ENCODE data around the gene FBLN2.
"Not testable (repeated sequence)": the region's sequence is repeated elsewhere in the genome, so short reads cannot be mapped to it uniquely, and the experiment has no call there.

FBLN2 gene

GRCh38 chr3:13549623-13550422 is 898 bp downstream of the FBLN2 start:
- no peak for DNase-seq (ENCODE audit: low read depth in 2 of 2)

GRCh38 chr3:13550423-13550690 is 1.4 kb downstream of the FBLN2 start:
- DNase-seq (ENCODE audit: low read depth in 2 of 2): no peak

DNA sequence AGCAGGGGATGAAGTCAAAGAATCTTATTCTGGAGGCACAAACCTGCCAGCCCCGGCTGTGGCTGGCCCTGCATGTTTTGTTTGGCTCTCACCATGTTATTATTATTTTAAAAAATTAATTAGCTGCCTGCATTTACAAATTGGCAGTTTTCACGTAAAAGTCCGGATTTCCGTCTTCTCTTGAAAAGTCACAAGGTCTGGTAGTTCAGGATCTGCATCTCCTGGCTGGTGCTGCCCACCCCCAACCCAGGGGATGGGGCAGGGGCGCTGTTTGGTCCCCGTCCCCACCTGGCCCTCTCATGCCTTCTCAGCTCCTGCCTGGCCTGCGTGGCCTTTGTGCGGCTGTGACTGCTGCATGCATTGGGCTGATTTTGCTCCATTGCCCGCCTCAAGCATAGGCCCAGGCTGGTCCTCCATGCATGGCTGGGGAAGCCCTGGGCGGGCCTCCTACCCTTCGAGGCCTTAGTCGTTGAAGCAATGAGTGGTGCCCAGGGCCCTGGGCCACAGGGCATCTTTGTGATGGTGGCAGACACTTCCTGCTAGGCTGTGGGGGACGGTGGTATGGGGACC is 2.0 kb downstream of the FBLN2 start:
- no peak for DNase-seq (ENCODE audit: low read depth in 2 of 2)

- no peak for DNase-seq (ENCODE audit: low read depth in 2 of 2)
Measured at GRCh38 chr3:13552857-13553652, 4.1 kb downstream of the FBLN2 start.

DNA sequence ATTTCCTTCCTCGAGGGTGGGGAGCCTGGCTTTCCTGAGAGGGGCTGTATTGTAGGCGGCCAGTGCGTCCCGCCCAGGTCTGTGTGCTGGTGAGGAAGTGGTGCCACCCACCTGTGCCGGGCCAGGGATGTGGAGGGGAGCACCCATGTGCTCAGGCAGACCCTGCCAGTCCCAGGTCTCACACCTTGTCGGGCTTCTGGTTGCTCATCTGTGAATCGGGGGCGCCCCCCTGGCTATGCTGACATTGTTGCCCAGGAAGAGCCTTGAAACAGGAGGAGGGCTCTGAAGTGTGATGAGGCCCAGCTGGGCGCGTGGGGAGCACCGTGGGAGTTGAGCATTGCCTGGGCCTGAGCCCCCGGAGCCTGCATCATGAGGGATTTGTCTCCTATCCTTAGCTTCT is 4.8 kb downstream of the FBLN2 start:
- DNase-seq (ENCODE audit: low read depth in 2 of 2): no peak

- DNase-seq (ENCODE audit: low read depth in 2 of 2): no peak
Measured at GRCh38 chr3:13555753-13556152, 6.8 kb downstream of the FBLN2 start.

DNA sequence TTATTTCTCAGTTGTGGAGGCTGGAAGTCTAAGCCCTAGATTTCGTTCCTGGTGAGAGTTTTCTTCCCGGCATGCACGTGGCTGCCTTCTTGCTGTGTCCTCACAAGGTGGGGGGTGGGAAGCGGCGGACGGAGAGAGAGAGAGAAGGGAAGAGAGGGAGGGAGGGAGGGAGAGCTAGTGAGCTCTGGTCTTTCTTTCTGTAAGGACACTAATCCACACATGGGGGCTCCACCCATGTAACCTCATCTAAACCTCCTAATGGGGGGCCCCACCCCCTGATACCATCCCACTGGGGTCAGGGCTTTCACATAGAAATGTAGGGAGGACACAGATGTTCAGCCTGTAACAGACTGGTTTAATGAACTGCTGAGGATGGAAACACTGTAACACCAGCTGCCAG is 7.3 kb downstream of the FBLN2 start:
- no peak for DNase-seq (ENCODE audit: low read depth in 2 of 2)

- no peak for DNase-seq (ENCODE audit: low read depth in 2 of 2)
Measured at GRCh38 chr3:13556917-13557316, 8.0 kb downstream of the FBLN2 start.

DNA sequence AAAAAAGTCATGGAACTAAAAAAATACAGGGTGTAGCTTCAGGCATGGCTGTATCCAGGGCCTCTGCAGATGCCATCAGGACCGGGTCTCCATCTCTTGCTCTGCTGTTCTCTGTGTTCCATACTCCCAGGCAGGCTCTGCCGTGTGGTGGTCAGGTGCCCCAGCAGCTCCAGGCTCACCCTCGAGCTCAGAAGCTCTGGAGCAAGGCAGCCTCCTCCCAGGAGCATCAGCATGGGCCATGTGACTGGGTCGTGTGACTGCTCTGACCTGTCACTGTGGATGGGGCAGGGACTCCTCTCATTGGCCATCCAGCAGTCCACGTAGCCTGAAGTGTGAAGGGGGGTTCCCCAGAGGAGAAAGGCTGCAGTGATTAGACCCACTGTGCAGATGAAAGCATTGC is 8.5 kb downstream of the FBLN2 start:
- DNase-seq (ENCODE audit: low read depth in 2 of 2): no peak

DNA sequence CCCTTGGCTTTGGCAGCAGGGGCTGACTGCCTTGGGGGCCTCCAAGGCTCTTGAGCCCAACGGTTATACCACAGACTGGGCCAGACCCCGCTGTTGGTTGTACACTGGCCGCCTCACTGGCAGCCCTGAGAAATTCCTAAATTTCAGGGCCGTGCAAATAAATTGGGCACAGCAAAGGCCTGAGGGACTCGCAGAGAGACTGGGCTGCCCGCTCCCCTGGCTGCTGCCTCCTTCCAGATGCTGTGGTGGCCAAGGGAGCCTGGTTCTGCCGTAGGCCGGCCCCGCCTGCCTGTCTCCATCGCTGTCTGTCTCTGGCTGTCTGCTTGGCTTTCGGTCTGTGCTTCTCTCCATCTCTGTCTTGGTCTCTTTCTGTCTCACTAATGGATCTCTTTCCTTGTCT is 9.0 kb downstream of the FBLN2 start:
- no peak for DNase-seq (ENCODE audit: low read depth in 2 of 2)

DNA sequence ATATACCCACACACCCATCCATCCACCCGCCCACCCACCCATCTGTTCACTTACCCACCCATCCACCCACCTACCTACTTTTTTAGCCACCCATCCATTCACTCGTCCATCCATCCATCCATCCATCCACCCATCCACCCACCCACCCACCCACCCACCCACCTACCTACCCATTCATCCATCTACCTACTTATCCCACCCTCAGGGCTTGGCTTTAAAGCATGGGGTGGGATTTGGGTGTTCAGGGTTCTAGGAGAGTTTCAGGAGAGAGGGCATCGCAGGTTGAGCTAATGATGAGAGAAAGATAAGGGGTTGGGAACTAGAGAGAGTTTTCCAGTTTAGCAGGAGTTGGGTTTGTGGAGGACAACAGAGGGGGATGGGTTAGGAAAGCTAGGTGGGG is 9.7 kb downstream of the FBLN2 start:
- no peak for DNase-seq (ENCODE audit: low read depth in 2 of 2)

- DNase-seq (ENCODE audit: low read depth in 2 of 2): no peak
Measured at GRCh38 chr3:13559764-13560525, 11.0 kb downstream of the FBLN2 start.

DNA sequence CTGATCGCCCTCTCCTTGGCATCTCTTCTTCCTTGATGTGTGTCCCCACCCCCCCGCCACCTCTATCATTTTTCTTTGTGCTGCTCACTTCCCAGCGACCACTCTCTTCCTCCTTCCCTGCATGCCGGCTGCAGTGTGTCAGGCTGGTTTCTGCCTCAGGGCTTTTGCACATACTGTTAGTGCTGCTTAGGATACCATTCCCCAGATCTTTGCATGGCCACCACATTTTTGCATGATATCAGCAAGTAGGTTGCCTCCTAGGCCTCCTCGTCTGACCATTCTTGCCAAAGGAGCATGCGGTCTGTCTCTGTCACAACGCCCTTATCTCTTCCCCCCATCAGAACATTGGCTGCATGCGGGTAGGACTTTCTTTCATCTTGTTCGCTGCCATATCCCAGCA is 12.5 kb downstream of the FBLN2 start:
- no peak for DNase-seq (ENCODE audit: low read depth in 2 of 2)

DNA sequence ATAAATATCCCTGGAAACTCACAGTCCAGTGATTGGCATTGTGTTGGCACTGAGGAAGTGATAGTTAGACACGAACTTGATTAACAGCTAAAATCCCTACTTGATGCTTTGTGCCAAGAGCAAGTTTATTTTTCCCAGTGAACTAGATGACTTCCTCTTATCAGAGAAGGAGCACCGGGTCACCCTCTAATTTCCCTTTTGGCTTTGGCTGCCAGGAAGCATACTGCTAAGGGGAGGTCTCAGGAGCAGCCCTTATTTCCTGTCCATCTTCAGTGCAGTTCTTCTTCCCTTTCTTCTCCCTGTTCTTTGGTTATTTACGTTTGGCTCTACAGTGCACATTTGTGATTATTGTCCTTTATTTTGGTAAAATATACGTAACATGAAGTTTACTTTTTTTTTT is 13.0 kb downstream of the FBLN2 start:
- no peak for DNase-seq (ENCODE audit: low read depth in 2 of 2)

DNA sequence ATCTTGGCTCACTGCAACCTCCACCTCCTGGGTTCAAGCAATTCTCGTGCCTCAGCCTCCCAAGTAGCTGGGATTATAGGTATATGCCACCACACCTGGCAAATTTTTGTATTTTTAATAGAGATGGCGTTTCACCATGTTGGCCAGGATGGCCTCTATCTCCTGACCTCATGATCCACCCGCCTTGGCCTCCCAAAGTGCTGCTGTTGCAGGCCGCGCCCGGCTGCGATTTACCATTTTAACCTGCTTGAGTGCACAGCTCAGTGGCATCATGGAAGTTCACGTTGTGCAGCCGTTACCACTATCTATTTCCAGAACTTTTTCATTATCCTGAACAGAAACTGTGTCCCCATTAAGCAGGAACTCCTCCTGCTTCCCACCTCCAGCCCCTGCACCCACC is 13.5 kb downstream of the FBLN2 start:
- not testable (repeated sequence) for DNase-seq (ENCODE audit: low read depth in 2 of 2)

DNA sequence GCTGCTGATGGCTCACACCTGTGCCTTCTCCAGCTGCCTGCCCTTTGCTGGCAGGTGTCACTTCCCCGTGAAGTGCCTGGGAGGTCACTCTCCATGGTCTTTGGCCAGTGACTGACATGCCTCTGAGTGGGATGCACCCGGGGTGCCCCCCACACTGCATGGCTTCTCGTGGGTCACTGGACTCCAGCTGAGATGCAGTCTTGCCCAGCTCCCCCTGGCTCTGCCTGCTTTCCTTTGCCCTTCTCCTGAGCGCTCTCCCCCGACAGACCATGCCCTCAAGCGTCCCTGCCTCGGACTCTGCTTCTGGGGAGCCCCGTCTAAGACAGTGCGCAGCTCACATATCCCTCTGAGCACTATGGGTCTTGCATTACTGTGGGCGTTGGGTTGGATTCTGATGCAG is 14.4 kb downstream of the FBLN2 start:
- no peak for DNase-seq (ENCODE audit: low read depth in 2 of 2)

DNA sequence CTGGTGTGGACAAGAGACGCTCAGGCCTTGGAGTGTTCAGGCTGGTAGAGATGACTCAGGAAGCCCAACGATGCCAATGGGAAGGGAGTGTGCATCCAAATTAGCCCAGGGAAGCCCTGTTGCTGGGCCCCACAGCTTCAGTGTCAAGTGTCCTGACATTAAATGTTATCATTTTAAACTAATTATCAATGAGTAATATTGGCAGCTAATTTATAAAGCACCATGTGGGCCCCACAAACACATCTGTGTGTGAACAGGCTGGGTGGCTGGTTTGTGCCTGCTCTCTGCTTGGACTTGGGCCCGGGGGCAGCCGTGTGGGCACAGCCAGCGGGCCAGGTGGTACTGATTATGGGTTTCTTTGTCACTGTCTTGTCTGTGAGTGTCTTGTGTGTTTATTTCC is 15.0 kb downstream of the FBLN2 start:
- no peak for DNase-seq (ENCODE audit: low read depth in 2 of 2)

DNA sequence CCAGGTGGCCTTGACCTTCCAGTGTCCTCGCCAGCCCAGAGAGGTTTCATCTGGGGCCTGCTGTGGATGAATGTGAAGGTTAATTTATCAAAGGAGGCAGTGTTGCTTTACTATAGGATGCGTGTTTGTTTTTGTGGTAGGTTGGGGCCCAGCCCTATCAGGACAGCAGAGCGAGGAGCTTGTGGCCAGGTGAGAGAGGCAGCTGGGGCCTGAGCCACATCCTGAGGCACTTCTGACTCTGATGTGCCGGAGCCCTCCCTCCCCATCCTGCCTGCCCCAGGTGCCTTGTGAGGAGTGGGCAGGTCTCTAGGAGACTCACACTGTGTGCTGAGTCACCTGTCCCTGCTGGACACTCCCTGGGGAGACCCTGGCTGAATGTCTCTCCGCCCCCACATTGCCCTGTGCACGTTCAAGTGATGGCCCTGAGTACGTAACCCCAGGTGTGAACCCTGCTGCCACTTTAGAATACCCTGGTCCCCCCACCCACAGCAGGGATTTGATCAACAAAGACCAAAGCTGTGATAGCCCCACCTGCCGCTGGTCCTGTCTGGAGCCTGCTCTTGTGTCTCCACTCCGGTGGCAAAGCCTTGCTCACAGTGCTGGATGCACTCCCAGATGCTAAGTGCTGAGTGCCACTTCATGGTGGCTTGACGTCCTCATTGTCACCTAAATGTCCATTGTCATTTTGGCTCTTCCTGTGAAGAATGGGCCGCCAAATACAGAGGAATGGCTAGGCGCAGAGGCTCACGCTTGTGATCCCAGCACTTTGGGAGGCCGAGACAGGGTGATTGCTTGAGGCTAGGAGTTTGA is 16.0 kb downstream of the FBLN2 start:
- DNase-seq (ENCODE audit: low read depth in 2 of 2): no peak

GRCh38 chr3:13565581-13566452 is 16.9 kb downstream of the FBLN2 start:
- no peak for DNase-seq (ENCODE audit: low read depth in 2 of 2)

GRCh38 chr3:13566453-13566748 is 17.5 kb downstream of the FBLN2 start:
- no peak for DNase-seq (ENCODE audit: low read depth in 2 of 2)

GRCh38 chr3:13566769-13567310 is 17.9 kb downstream of the FBLN2 start:
- DNase-seq (ENCODE audit: low read depth in 2 of 2): no peak

Data from stimulated activated CD8-positive, alpha-beta memory T cell treated with anti-CD3 and anti-CD28 coated beads, Interleukin-2, amount 100 ng/mL, for 48 hours (primary cell).